Stimulated activated CD8-positive, alpha-beta memory T cell treated with anti-CD3 and anti-CD28 coated beads, Interleukin-4, amount 100 ng/mL, for 4 hours (primary cell): ENCODE results near the gene LIMK1.
"Not testable (repeated sequence)": the region's sequence is repeated elsewhere in the genome, so short reads cannot be mapped to it uniquely, and the experiment has no call there.

ENCODE experiments used
- DNase-seq, 2 donors: peaks; one replicate each; pipeline ENCODE4 v3.0.0-alpha.2; 2020; ENCODE audit warnings: low read depth in 2 of 2, low spot score in 1 of 2

Gene LIMK1

GRCh38 chr7:74083117-74083876 is at the start of gene LIMK1:
LIMK1 (plus strand) TSS chr7:74083804; CDS start chr7:74083991, 187 bp downstream.
- peak; percentile 58 to 59 for DNase-seq

- DNase-seq: no peak
Observed at GRCh38 chr7:74037609-74038008, 46.0 kb upstream of the LIMK1 start.

- DNase-seq: no peak
Observed at GRCh38 chr7:74038194-74038961, 45.2 kb upstream of the LIMK1 start.

GRCh38 chr7:74039337-74039736 is 44.3 kb upstream of the LIMK1 start:
- DNase-seq: no peak

GRCh38 chr7:74040101-74040790 is 43.4 kb upstream of the LIMK1 start:
- no peak for DNase-seq

GRCh38 chr7:74040791-74041520 is 42.6 kb upstream of the LIMK1 start:
- no peak for DNase-seq

GRCh38 chr7:74042746-74043522 is 40.7 kb upstream of the LIMK1 start:
- DNase-seq: no peak

- no peak for DNase-seq
Observed at GRCh38 chr7:74043523-74043951, 40.1 kb upstream of the LIMK1 start.

GRCh38 chr7:74044366-74045350 is 38.9 kb upstream of the LIMK1 start:
- no peak for DNase-seq

GRCh38 chr7:74046581-74046980 is 37.0 kb upstream of the LIMK1 start:
- not testable (repeated sequence) for DNase-seq

GRCh38 chr7:74047804-74048380 is 35.7 kb upstream of the LIMK1 start:
- no peak for DNase-seq

- no peak for DNase-seq
Observed at GRCh38 chr7:74048999-74049599, 34.5 kb upstream of the LIMK1 start.

- DNase-seq: no peak
Observed at GRCh38 chr7:74049997-74050798, 33.4 kb upstream of the LIMK1 start.

- DNase-seq: no peak
Observed at GRCh38 chr7:74051193-74051592, 32.4 kb upstream of the LIMK1 start.

GRCh38 chr7:74051629-74052410 is 31.8 kb upstream of the LIMK1 start:
- no peak for DNase-seq

- no peak for DNase-seq
Observed at GRCh38 chr7:74052628-74053027, 31.0 kb upstream of the LIMK1 start.
